ENCODE results near the gene FGD4.

GRCh38 chr12:32536000-32536345 is 136.6 kb downstream of the FGD4 start:
- TF ChIP-seq POU2F2 (IDR thresholded peaks at IDR 0.05; ENCODE audit: low read depth, low read length) (no peak), POLR2A (IDR thresholded peaks at IDR 0.05; ENCODE audit: low read depth, low read length) (no peak)
